ENCODE results near the gene LRCH1.
A peak's percentile ranks its signal among the peaks of the same experiment; 100 is the strongest.

Gene LRCH1

GRCh38 chr13:46641274-46642081 is 88.5 kb downstream of the LRCH1 start:
- no peak for DNase-seq

- DNase-seq, result no peak
Measured at GRCh38 chr13:46642254-46642653, 89.3 kb downstream of the LRCH1 start.

GRCh38 chr13:46643165-46643777 is 90.3 kb downstream of the LRCH1 start:
- no peak for DNase-seq

- DNase-seq, result no peak
Measured at GRCh38 chr13:46644816-46645215, 91.8 kb downstream of the LRCH1 start.

- DNase-seq, result no peak
Measured at GRCh38 chr13:46647512-46648065, 94.6 kb downstream of the LRCH1 start.

- peak; percentile 3 for DNase-seq
Measured at GRCh38 chr13:46648166-46648607, 95.2 kb downstream of the LRCH1 start.

- DNase-seq, result no peak
Measured at GRCh38 chr13:46649816-46650215, 96.8 kb downstream of the LRCH1 start.

- no peak for DNase-seq
Measured at GRCh38 chr13:46654951-46655350, 102.0 kb downstream of the LRCH1 start.

- no peak for DNase-seq
Measured at GRCh38 chr13:46655377-46656180, 102.6 kb downstream of the LRCH1 start.

GRCh38 chr13:46656786-46657185 is 103.8 kb downstream of the LRCH1 start:
- no peak for DNase-seq

GRCh38 chr13:46659413-46660065 is 106.6 kb downstream of the LRCH1 start:
- no peak for DNase-seq

GRCh38 chr13:46660416-46660815 is 107.4 kb downstream of the LRCH1 start:
- no peak for DNase-seq

GRCh38 chr13:46660857-46661256 is 107.9 kb downstream of the LRCH1 start:
- DNase-seq, result no peak

GRCh38 chr13:46662690-46663089 is 109.7 kb downstream of the LRCH1 start:
- DNase-seq, result no peak

GRCh38 chr13:46663206-46664037 is 110.5 kb downstream of the LRCH1 start:
- DNase-seq, result no peak

- DNase-seq, result no peak
Measured at GRCh38 chr13:46664195-46664594, 111.2 kb downstream of the LRCH1 start.

GRCh38 chr13:46665248-46665632 is 112.3 kb downstream of the LRCH1 start:
- no peak for DNase-seq

GRCh38 chr13:46665633-46666482 is 112.9 kb downstream of the LRCH1 start:
- DNase-seq, result no peak

- DNase-seq, result no peak
Measured at GRCh38 chr13:46666727-46667456, 113.9 kb downstream of the LRCH1 start.

- DNase-seq, result no peak
Measured at GRCh38 chr13:46667687-46668281, 114.8 kb downstream of the LRCH1 start.
